Ramos (cell line): ENCODE data around the gene NPLOC4.

Experiments used
- in situ Hi-C: fragments of 300-500 bp; cut with MboI; formaldehyde crosslinking; loops from one replicate; pipeline ENCODE4 v1.14.3; 2022; ENCODE audit warnings: low sequenced_read_pairs; ENCODE audit not compliant: unreplicated experiment

NPLOC4 gene

GRCh38 chr17:81513372-81513752 lies 123.5 kb downstream of the NPLOC4 start:
- in situ Hi-C loops, result no loop called here

- in situ Hi-C loops, result no loop called here
These were observed 124.1 kb downstream of the NPLOC4 start, which contains the start of gene ACTG1 for GRCh38 chr17:81512562-81513371. Gene ACTG1, minus strand, starts transcription at chr17:81512799. Its CDS starts 445 bp downstream, at chr17:81512354.

GRCh38 chr17:81511804-81512561 lies 124.9 kb downstream of the NPLOC4 start:
- in situ Hi-C loops, result no loop called here

GRCh38 chr17:81511554-81511803 lies 125.4 kb downstream of the NPLOC4 start:
- in situ Hi-C loops, result no loop called here

- in situ Hi-C loops, result no loop called here
These were observed 125.9 kb downstream of the NPLOC4 start for GRCh38 chr17:81510785-81511553.

GRCh38 chr17:81509972-81510784 lies 126.7 kb downstream of the NPLOC4 start:
- in situ Hi-C loops, result no loop called here

GRCh38 chr17:81509207-81509971 lies 127.5 kb downstream of the NPLOC4 start:
- in situ Hi-C loops, result no loop called here

- in situ Hi-C loops, result no loop called here
These were observed 128.2 kb downstream of the NPLOC4 start for GRCh38 chr17:81508639-81509206.
